Activated CD8-positive, alpha-beta memory T cell treated with anti-CD3 and anti-CD28 coated beads, Interleukin-2, amount 50 U/mL, for 48 hours (primary cell): ENCODE results near the gene IFT80.
"Not testable (repeated sequence)": the region's sequence is repeated elsewhere in the genome, so short reads cannot be mapped to it uniquely, and the experiment has no call there.

Source experiments
- DNase-seq: peaks from one replicate; pipeline ENCODE4 v3.0.0-alpha.2; 2020

The IFT80 gene

DNA sequence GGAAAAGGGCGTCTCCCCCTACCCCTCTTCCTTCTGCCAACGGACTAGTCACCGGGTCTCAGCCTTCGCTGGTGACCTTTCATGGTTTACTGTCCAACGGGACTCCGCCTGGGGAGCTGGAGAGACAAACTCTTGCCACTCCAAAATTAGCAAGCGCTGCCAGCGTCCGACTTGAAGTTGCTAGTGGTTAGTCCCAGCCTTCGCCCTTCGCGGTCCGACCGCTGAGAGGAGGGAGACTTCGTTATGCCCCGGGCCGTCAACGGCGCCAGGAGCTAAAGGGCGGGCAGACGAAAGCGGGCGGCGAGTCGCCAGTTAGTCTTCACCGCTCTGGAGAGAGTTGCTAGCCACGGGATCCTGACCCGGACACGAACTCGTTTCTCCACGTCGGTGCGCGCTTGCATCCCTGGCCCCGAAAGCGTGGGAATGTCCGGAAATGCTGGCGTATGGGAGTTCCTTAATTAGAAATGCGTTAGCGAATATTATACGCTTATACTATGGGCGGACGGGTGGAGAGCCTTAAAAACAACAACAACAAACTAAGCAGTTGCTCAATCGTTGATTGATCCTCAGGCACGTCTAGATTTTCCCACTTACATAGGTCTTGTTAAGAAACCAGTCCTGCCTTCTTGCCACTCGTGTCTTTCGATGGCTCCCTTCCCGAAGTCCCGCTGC lies 1.1 kb upstream of the IFT80 start:
- peak; percentile 75 for DNase-seq

DNA sequence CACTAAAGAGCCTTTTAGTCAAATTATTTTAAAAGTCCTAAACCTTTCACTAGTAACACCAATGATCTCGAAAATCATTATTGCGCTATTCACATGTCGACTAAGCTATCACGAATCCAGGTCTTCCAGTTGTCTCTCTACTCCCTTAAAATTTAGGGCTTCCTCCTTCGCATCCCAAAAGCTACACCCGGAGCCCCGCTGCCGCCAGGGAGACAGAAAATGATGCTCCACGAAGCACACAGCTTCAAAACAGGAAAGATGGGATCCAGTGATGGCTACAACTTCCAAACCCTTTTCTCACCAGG lies 253 bp downstream of the IFT80 start:
- no peak for DNase-seq

GRCh38 chr3:160395297-160395696 lies 3.7 kb downstream of the IFT80 start:
- DNase-seq = no peak

GRCh38 chr3:160394009-160394392 lies 5.0 kb downstream of the IFT80 start:
- no peak for DNase-seq

DNA sequence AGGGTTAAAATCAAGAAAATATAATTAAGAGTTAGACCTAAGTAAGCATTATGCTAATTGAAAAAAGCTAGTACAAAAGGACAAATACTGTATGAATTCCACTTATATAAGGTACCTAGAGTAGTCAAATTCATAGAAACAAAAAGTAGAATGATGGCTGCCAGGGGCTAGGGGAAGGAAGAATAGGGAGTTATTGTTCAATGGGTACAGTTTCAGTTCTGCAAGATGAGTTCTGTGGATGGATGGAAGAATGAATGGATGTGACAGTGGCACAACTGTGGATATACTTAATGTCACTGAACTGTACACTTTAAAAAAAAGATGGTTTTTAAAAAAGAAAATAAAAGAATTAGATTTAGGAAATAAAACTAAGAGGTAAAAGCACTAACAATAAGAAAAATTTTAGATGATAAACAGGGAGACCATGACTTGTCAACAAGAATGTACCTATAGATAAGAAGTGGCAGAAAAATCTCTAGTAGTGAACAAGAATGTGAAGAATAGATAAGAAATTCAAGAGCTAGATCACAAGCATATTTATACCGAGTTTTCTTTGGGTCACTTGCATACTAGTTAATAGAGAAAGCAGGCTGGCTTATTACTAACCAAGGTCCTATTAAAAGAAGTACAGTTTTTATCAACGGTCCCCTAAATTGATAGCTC lies 5.5 kb downstream of the IFT80 start:
- DNase-seq = no peak

DNA sequence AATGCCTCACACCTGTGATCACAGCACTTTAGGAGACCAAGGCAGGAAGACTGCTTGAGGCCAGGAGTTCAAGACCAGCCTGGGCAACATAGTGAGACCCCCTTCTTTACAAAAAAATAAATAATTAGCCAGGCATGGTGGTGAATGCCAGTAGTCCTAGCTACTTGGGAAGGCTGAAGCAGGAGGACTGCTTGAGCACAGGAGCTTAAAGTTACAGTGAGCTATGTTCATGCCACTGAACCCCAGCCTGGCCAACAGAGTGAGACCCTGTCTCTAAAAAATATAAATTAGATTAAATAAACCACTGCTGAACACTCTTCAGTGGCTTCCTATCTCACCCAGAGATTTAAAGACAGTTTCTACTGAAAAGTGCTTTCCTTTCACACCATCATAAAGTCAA lies 6.2 kb downstream of the IFT80 start:
- DNase-seq = no peak

DNA sequence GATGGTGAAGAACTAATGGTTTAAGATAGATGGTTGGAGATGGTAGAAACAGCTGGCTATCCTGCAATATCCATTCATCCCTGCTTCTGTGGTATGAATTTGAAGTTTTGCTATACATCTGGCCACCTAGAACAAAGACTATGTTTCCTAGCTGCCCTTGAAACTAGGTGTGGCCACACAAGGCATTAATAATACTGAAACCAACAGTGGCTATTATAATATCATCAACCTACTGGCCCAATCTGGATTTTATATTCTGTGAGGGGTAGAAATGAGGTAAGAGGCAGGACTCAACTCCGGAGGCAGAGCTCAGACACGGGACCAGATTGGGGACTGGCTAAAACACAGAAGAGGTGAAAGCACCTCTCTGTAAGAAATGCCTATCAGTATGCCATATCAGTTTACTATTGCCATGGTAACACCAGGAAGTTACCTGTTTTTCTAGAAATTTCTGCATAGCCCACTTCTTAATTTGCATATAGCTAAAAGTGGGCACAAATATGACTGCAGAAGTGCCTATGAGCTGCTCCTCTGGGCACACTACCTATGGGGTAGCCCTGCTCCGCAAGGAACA lies 8.4 kb downstream of the IFT80 start:
- DNase-seq = no peak

DNA sequence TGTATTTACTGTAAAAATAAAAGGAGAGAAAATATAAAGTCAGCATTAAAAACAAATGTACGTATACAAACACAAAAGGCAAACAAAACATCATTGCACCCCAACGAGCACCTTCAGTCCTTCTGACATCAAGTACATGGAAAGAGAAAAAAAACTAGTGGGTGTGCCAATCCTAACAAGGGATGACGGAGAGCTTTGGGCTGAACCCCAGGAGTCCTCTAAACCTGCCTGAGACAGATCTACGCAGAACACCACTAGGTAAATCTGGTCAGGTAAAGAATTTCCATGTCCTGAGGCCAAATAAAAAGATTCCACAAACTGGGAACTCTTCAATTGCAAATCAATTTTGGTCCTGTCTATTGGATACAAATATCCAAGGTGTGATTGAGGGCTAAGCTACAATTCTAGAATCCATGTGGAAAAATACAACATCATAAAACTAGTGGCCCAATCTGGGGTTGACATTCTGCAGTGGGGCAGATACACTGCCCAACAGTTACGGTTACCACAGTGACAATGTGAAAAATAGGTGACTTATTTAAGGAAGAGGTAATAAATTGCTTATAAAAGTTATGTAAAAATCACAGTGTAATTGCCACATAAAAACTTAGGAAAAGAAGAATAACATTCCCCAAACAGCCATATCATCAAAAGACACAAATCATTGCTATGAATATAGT lies 14.2 kb downstream of the IFT80 start:
- DNase-seq = no peak

DNA sequence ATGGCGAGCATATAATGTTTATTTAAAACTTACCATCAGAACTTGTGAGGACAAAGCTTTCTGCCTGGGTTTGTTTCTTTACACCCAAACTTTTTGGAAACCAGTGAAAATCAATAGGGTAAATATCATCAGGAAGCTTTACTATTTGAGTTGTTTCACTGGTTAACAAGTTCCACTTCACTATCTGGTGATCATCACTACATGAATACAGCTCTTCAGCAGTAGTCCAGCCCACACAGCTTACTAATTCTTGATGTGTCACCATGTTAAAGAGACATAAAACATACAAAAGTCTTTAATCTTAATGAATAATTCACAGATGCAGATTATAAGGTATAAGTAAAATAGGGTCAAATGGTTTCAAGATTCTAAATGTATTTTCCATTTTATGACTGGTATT lies 17.6 kb downstream of the IFT80 start:
- no peak for DNase-seq

GRCh38 chr3:160379628-160380214 lies 19.3 kb downstream of the IFT80 start:
- DNase-seq = no peak

DNA sequence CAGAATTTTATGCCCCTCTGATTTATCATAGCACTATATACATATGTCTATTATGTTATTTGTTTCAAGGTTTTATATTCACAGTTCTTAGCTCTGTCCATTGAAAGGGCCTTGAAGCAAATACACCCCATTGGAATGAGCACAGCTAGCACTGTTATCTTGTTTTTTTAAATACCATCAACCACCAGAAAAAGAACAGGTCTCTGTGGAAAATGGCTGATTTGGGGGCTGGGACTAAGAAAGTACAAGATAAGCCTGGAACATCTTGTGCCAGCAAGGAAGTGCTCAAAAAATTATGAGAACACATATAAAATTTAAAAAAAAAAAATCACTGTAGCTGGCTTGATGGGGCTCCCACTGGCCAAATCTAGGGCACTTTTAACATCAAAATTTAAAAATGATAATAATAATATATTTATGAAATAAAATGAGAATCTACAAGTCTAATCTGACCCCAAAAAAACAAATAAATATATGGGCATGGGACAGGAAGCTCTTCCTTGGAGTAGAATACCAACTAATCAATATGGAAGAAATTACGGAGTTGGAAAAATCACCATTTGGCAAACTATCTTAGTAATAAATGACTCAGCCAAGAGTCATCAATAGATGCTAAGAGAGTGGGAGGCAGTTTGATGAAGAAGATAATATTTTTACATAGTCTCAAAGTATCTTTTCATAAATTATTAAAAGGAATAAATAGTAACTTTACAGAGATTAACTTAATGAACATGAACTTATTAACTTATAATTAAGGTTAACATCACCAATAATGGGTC lies 20.5 kb downstream of the IFT80 start:
- no peak for DNase-seq

DNA sequence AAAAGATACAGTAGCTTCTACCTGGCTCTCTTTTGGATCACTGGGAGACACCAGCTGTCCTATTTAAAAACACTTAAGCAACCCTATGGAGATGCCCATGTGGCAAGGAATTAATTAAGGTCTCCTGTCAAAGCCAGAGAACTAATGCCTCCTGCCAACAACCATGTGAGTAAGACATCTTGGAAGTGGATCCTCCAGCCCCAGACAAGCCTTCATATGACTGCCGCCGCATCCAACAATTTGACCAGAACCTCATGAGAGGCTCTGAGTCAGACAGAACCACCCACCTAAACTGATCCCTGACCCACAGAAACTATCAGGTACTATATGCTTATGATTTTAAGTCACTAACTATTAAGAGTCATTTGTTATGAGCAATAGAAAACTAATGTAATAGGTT lies 22.3 kb downstream of the IFT80 start:
- DNase-seq = no peak

DNA sequence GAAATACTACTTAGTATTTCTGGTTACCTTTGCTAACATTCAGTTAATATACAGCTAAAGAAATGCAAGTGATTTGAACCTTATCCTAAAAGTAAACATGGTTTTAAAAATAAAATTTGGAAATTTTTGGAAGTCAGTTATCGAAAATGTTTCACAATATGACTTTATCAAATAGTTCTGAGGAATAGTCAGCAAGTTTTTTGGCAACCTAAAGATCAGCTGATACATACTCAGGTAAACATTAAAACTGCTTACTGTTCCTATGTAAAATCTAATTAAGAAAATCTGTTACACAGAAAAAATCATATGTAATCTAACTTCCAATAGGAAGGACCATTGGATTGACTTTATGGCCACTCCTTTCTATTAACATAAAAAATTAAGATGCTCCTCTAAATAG lies 24.1 kb downstream of the IFT80 start:
- DNase-seq = no peak

- DNase-seq = no peak
Measured at GRCh38 chr3:160374472-160374871, 24.6 kb downstream of the IFT80 start.

DNA sequence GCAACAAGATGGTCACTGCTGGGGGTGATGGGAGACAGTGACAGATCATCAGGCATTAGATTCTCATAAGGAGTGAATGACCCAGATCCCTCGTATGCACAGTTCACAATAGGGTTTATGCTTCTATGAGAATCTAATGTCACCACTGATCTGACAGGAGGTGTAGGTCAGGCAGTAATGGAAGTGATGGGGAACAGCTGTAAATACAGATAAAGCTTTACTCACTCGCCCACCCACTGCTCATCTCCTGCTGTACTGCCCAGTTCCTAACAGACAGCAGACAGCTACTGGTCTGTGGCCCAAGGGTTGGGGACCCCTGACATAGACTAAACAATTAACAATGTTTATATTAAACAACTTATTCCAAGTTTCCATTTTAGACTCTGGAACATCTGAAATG lies 25.4 kb downstream of the IFT80 start:
- no peak for DNase-seq

- no peak for DNase-seq
Measured at GRCh38 chr3:160372780-160373179, 26.2 kb downstream of the IFT80 start.

GRCh38 chr3:160370987-160371857 lies 27.8 kb downstream of the IFT80 start:
- no peak for DNase-seq

GRCh38 chr3:160369784-160370183 lies 29.2 kb downstream of the IFT80 start:
- DNase-seq = no peak

GRCh38 chr3:160368804-160369203 lies 30.2 kb downstream of the IFT80 start:
- no peak for DNase-seq

GRCh38 chr3:160365869-160366522 lies 33.0 kb downstream of the IFT80 start:
- DNase-seq = no peak

DNA sequence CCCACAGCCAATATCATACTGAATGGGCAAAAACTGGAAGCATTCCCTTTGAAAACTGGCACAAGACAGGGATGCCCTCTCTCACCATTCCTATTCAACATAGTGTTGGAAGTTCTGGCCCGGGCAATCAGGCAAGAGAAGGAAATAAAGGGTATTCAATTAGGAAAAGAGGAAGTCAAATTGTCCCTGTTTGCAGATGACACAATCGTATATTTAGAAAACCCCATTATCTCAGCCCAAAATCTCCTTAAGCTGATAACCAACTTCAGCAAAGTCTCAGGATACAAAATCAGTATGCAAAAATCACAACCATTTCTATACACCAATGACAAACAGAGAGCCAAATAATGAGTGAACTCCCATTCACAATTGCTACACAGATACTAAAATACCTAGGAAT lies 36.1 kb downstream of the IFT80 start:
- DNase-seq = not testable (repeated sequence)
